Kidney (tissue), 14 donors: Measurements from ENCODE around the gene PTK6. TPM values are rescaled to one million over a fixed set of nuclear protein-coding genes. Genes with fewer than 3 reads are reported as not detected.

ENCODE experiments used
- DNase-seq, 5 donors: peaks; one replicate each; pipeline ENCODE4 v3.0.0-alpha.2; 2013 to 2020
- FAIRE-seq: peaks from 2 replicates; lab custom pipeline; 2012; peaks lifted over from hg19 to GRCh38; lab: Jason Lieb, UNC
- H3K27ac ChIP-seq, 2 donors: one replicate each; pipeline ENCODE4 v1.7.0; 2013; ENCODE audit warnings: low read depth in 2 of 2, low read length in 2 of 2, inconsistent platforms in 1 of 2
- H3K27me3 ChIP-seq: one replicate; pipeline ENCODE4 v1.7.1; 2013; ENCODE audit warnings: low read length, inconsistent platforms; ENCODE audit not compliant: control insufficient read depth, insufficient read depth
- H3K36me3 ChIP-seq, 3 donors: one replicate each; pipeline versions ENCODE4 v1.7.0 to v1.7.1; 2013; ENCODE audit warnings: low read length in 3 of 3, control low read depth in 1 of 3, inconsistent platforms in 1 of 3; ENCODE audit not compliant: insufficient read depth in 3 of 3, control insufficient read depth in 2 of 3
- H3K4me1 ChIP-seq, 3 donors: one replicate each; pipeline versions ENCODE4 v1.7.0 to v1.7.1; 2013; ENCODE audit warnings: low read length in 3 of 3, inconsistent platforms in 1 of 3, low read depth in 1 of 3; ENCODE audit not compliant: control insufficient read depth in 2 of 3, insufficient read depth in 2 of 3
- H3K4me3 ChIP-seq, 3 donors: one replicate each; pipeline versions ENCODE4 v1.7.0 to v1.8.1; 2013; ENCODE audit warnings: low read length in 3 of 3, control low read depth in 1 of 3, inconsistent platforms in 1 of 3
- H3K9ac ChIP-seq, 3 donors: one replicate each; pipeline versions ENCODE4 v1.7.0 to v1.7.1; 2013; ENCODE audit warnings: low read length in 3 of 3, control low read depth in 1 of 3, inconsistent platforms in 1 of 3
- H3K9me3 ChIP-seq, 3 donors: one replicate each; pipeline versions ENCODE4 v1.7.0 to v1.7.1; 2013; ENCODE audit warnings: low read length in 3 of 3, control low read depth in 1 of 3, inconsistent platforms in 1 of 3; ENCODE audit not compliant: control insufficient read depth in 2 of 3, insufficient read depth in 1 of 3
- intact Hi-C: fragments of 100-400 bp; cut with DNase I; formaldehyde crosslinking; loops from one replicate; pipeline ENCODE4 v1.11.1; 2022
- polyA plus RNA-seq: library from polyadenylated mRNA; stranded (reverse); fragments of 350-450 nt; fragmentation: Illumina TruSeq; extraction: RNeasy Lipid Tissue Mini Kit (QIAGEN cat#74804); gene quantifications from one replicate; pipeline ENCODE4 v1.2.3, GENCODE V29; 2014; ENCODE audit warnings: low read depth, low replicate concordance; ENCODE audit not compliant: insufficient read depth
- total RNA-seq: library from RNA; stranded (reverse); fragmentation: NEBNext Ultra II Directional; extraction: Animal tissue kit (Norgen Biotek cat#: 25700); gene quantifications from one replicate; pipeline ENCODE4 v1.2.1, GENCODE V29; 2021
- TF ChIP-seq, protein P1 (sequence below): IDR thresholded peaks from 3 replicates; pipeline ENCODE4 v1.5.1; 2012; ENCODE audit warnings: mild to moderate bottlenecking, moderate library complexity, borderline replicate concordance; ENCODE audit not compliant: insufficient read depth; ENCODE audit errors: extremely low read depth
- donor health status: control.
- donor health status: control.
- donor health status: control.
- donor health status: control.
- donor health status: control.
- donor health status: DM: yes; HTN: yes; CAD: no.
- donor health status: Normal renal cell carcinoma (clear cell type).

The PTK6 gene
- total and polyA plus RNA-seq, 2 donors from 2014 or later, result 0.26 to 1.1 TPM

DNA sequence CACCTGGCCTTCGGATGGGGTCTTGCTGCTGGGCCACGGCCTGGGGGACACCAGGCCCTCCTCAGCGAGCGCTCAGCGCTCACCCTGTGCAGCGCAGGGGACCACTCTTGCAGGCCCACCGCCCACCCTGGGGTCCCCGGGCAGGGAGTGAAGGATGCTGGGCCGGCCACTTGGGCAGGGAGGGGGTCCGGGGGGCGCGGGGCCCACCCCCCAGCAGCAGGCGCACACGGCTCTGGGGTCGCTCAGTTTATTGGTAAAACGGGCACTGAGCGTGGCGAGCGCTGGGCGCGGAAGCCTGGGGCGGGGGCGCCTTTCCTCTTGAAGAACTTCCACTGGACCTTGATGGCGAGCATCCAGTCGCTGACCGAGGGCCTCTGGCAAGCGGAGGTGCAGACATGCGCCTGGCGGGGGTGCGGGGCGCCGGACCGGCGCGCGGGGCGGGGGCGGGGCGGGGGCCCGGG is 49.4 kb downstream of the PTK6 start:
- FAIRE-seq (no peak), DNase-seq (peak in 1 of 5 donors; percentile 67)

DNA sequence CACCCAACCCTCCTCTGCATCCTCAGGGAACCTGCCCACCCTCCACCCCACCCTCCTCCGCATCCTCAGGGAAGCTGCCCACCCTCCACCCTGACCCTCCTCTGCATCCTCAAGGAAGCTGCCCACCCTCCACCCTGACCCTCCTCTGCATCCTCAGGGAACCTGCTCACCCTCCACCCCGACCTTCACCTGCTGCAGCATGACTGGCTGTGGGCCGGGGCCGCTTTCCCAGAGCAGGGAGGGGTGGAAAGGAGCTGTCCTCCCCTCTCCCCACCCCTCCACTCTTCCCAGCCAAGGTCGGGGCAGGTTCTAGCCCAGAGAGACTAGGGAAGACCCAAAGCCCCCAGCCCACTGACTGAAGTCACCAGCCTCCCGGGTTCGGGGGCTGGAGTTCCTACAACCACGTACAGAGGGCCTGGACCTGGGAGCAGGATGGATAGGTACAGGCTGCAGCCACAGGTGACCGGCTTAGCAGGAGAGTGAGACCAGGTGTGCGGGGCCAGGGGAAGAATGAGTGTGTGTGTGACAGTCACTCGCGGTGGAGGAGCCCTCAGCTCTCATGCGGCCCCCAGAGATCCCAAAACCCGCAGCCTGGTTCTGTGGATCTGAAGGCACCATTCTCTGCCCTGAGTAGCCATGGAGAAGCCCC is 49.9 kb downstream of the PTK6 start:
- no peak overlapping the region for H3K27ac ChIP-seq
- H3K36me3 ChIP-seq, result no peaks in the 10 kb centered on the region
- peaks cover 0 to 4% (median 0%) of the 10 kb centered on the region in 3 donors for H3K4me1 ChIP-seq
- DNase-seq (peak in 1 of 5 donors; percentile 75), FAIRE-seq (no peak)
- TF ChIP-seq, protein P1, sequence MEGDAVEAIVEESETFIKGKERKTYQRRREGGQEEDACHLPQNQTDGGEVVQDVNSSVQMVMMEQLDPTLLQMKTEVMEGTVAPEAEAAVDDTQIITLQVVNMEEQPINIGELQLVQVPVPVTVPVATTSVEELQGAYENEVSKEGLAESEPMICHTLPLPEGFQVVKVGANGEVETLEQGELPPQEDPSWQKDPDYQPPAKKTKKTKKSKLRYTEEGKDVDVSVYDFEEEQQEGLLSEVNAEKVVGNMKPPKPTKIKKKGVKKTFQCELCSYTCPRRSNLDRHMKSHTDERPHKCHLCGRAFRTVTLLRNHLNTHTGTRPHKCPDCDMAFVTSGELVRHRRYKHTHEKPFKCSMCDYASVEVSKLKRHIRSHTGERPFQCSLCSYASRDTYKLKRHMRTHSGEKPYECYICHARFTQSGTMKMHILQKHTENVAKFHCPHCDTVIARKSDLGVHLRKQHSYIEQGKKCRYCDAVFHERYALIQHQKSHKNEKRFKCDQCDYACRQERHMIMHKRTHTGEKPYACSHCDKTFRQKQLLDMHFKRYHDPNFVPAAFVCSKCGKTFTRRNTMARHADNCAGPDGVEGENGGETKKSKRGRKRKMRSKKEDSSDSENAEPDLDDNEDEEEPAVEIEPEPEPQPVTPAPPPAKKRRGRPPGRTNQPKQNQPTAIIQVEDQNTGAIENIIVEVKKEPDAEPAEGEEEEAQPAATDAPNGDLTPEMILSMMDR, result no peak
- peaks cover 2% of the 10 kb centered on the region for H3K27me3 ChIP-seq
- intact Hi-C loops, result no loop called here
- H3K9me3 ChIP-seq, result no peaks in the 10 kb centered on the region
- no peak overlapping the region for H3K9ac ChIP-seq
- H3K4me3 ChIP-seq, result no peak overlapping the region

More for the DNA sequence above, 49.4 kb downstream of the PTK6 start:
- Histone ChIP-seq H3K4me1 (peaks cover 0 to 4% (median 0%) of the 10 kb centered on the region in 3 donors), H3K27ac (no peak overlapping the region), H3K9me3 (no peaks in the 10 kb centered on the region), H3K4me3 (no peak overlapping the region), H3K36me3 (no peaks in the 10 kb centered on the region), H3K9ac (no peak overlapping the region), H3K27me3 (peaks cover 2% of the 10 kb centered on the region)
- TF ChIP-seq, protein P1, result no peak
- intact Hi-C loops, result no loop called here

DNA sequence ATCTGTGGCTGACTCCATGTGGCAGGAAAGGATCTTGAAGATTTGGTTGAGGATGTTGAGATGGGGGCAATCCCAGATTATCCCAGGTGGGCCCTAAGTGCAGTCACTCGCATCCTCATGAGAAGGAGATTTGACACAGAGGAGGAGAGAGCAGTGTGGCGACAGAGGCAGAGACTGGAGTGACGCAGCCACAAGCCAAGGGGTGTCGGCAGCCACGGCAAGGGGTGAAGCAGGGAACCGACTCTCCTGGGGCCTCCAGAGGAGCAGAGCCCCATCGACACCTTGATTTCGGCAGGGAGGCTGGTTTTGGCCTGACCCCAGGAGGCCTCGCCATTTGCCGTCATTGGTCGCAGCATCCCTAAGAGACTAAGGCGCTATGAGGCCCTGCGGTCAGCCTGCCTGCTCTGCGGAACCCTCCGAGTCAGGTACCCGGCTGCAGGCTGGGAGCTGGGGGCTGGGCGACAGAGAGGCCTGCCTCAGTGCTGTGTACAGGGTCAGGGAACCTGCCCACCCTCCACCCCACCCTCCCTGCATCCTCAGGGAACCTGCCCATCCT is 50.8 kb downstream of the PTK6 start:
- Histone ChIP-seq H3K4me1 (peaks cover 0 to 4% (median 0%) of the 10 kb centered on the region in 3 donors), H3K27ac (no peak overlapping the region), H3K36me3 (no peaks in the 10 kb centered on the region), H3K27me3 (peaks cover 2% of the 10 kb centered on the region), H3K9ac (no peak overlapping the region), H3K9me3 (no peaks in the 10 kb centered on the region), H3K4me3 (no peak overlapping the region)
- no peak for FAIRE-seq
- intact Hi-C loops, result no loop called here
- no peak for DNase-seq
- TF ChIP-seq, protein P1, result no peak
